Lung (tissue), 12 donors: Measurements from ENCODE around the gene MIGA2. TPM values are rescaled to one million over a fixed set of nuclear protein-coding genes. Genes with fewer than 3 reads are reported as not detected.

Experiments used
- ATAC-seq: fragments of 200-7000 bp; cut with Tn5 transposase; one replicate; pipeline ENCODE4 v1.9.1; 2020; ENCODE audit warnings: moderate number of reproducible peaks; ENCODE audit not compliant: insufficient read depth, low FRiP score
- DNase-seq, 3 donors: peaks; one replicate each; pipeline ENCODE4 v3.0.0-alpha.2; 2013 to 2017
- H3K27ac ChIP-seq, 2 donors: one replicate each; pipeline ENCODE4 v1.5.1; 2013; ENCODE audit warnings: mild to moderate bottlenecking in 2 of 2, moderate library complexity in 2 of 2, control low read depth in 1 of 2, inconsistent platforms in 1 of 2, low read depth in 1 of 2, low read length in 1 of 2
- H3K27me3 ChIP-seq, 3 donors: one replicate each; pipeline ENCODE4 v1.5.1; 2013; ENCODE audit warnings: low read length in 2 of 3; ENCODE audit not compliant: control insufficient read depth in 3 of 3, insufficient read depth in 3 of 3
- H3K36me3 ChIP-seq, 4 donors: one replicate each; pipeline ENCODE4 v1.5.1; 2013; ENCODE audit warnings: low read length in 4 of 4, mild to moderate bottlenecking in 1 of 4, moderate library complexity in 1 of 4; ENCODE audit not compliant: control insufficient read depth in 4 of 4, insufficient read depth in 4 of 4
- H3K4me1 ChIP-seq, 5 donors: one replicate each; pipeline ENCODE4 v1.5.1; 2013; ENCODE audit warnings: low read length in 5 of 5, mild to moderate bottlenecking in 2 of 5, moderate library complexity in 1 of 5; ENCODE audit not compliant: control insufficient read depth in 5 of 5, insufficient read depth in 5 of 5
- H3K4me3 ChIP-seq: one replicate; pipeline ENCODE4 v1.5.1; 2013; ENCODE audit warnings: mild to moderate bottlenecking, control low read depth, moderate library complexity
- H3K9ac ChIP-seq, 2 donors: one replicate each; pipeline ENCODE4 v1.5.1; 2013; ENCODE audit warnings: low read length in 2 of 2, control low read depth in 1 of 2; ENCODE audit not compliant: insufficient read depth in 1 of 2
- H3K9me3 ChIP-seq, 4 donors: one replicate each; pipeline ENCODE4 v1.5.1; 2013; ENCODE audit warnings: low read length in 3 of 4, mild to moderate bottlenecking in 1 of 4, moderate library complexity in 1 of 4; ENCODE audit not compliant: control insufficient read depth in 4 of 4, insufficient read depth in 3 of 4
- WGBS, 2 donors: extraction: QIAGEN DNeasy Blood & Tissue Kit; methylation state at CpG; one replicate each; pipeline ENCODE4 v1.1.7; 2013; 5-methylcytosine and 5-hydroxymethylcytosine counted together
- polyA plus RNA-seq, 2 donors: library from polyadenylated mRNA; stranded (reverse); fragments of 200-250 nt; gene quantifications; one replicate each; pipeline ENCODE4 v1.2.1, GENCODE V29; 2013
- total RNA-seq, 2 donors: library from RNA; depleted of rRNA in 1 of 2; stranded (reverse); fragments of >200 nt in 1 of 2; gene quantifications; one replicate each; pipeline ENCODE4 v1.2.1, GENCODE V29; 2014 to 2021
- TF ChIP-seq, protein P1 (sequence below): IDR thresholded peaks from 2 replicates; pipeline ENCODE4 v1.5.1; 2012; ENCODE audit warnings: mild to moderate bottlenecking; ENCODE audit errors: control extremely low read depth, extremely low read depth
- donor health status: control.
- donor health status: control.
- donor health status: Bipolar disorder and iron deficiency.
- donor health status: healthy.
- donor health status: DM: yes; HTN: yes; CAD: no.

MIGA2 gene
- total and polyA plus RNA-seq, 4 donors = 18.6 to 31.6 (median 21.0) TPM

DNA sequence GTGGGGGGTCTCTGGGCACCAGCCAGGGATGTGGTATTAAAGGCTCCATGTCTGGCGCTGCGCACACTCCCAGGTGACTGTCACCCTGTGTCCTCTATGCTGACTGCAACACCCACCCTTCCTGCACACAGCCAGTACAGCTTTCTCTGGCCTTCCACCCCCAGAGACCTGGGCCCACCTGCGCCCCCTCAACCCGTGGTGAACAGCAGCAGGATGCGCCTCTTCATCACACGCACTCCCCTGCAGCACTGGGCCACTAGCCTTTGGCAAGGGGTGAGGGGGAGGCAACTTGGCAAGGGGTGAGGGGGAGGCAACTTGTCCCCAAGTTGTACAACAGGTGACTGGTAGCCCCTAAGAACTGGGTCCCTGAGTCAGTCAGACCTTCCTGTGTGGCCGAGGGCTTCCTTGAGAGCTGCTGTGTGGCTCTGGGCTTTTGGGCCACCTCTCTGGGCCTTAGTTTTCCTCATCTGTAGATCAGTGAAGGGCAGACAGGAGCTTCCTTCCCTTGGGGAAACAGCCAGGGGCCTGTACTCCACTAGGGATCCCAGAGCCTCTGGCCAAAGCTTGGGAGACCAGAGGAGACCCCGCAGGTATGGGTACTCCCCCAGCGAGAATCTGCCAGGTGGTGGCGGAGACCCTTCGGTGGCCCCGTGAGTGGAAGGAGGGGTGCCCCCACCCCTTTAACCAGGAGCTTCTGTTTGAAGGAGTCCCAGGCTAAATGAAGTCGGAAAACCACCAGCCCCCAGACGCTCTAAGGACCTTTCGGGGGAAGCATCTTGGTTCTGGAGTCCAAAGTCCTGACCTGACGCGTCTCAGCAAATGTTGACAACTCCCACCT lies 69.7 kb downstream of the MIGA2 start:
- no peaks in the 10 kb centered on the region for H3K9me3 ChIP-seq
- DNase-seq (no peak), ATAC-seq (no peak)
- 93 to 94% methylated on average over 17 of the region's 17 CpGs for WGBS, 2 donors
- no peak overlapping the region for H3K27ac ChIP-seq
- H3K4me3 ChIP-seq = no peak overlapping the region
- TF ChIP-seq, protein P1, sequence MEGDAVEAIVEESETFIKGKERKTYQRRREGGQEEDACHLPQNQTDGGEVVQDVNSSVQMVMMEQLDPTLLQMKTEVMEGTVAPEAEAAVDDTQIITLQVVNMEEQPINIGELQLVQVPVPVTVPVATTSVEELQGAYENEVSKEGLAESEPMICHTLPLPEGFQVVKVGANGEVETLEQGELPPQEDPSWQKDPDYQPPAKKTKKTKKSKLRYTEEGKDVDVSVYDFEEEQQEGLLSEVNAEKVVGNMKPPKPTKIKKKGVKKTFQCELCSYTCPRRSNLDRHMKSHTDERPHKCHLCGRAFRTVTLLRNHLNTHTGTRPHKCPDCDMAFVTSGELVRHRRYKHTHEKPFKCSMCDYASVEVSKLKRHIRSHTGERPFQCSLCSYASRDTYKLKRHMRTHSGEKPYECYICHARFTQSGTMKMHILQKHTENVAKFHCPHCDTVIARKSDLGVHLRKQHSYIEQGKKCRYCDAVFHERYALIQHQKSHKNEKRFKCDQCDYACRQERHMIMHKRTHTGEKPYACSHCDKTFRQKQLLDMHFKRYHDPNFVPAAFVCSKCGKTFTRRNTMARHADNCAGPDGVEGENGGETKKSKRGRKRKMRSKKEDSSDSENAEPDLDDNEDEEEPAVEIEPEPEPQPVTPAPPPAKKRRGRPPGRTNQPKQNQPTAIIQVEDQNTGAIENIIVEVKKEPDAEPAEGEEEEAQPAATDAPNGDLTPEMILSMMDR = no peak
- H3K9ac ChIP-seq = no peak overlapping the region
- H3K27me3 ChIP-seq = no peaks in the 10 kb centered on the region
- H3K4me1 ChIP-seq = peaks cover 0 to 7% (median 0%) of the 10 kb centered on the region in 5 donors
- H3K36me3 ChIP-seq = peaks cover 0 to 11% (median 1%) of the 10 kb centered on the region in 4 donors

DNA sequence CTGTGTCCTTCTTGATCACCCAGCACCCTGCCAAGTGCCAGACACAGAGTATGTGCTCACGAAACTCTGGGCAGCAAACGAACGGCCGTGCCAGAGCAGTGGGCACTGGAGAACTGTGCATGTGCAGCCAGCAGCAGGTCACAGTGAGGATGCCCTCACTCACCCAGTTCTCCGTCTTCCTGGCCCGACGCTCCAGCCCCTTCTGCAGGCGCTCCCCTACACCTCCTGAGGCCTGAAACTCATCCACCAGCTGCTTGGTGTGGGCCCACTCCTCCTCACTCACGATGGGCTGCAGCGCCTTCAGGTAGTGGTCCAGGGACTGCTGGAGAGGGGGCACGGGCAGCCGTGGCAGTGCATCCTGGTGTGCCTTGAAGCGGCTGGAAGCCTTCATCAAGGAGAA lies 71.2 kb downstream of the MIGA2 start:
- H3K4me3 ChIP-seq = no peak overlapping the region
- DNase-seq (no peak), ATAC-seq (no peak)
- peaks cover 0 to 11% (median 1%) of the 10 kb centered on the region in 4 donors for H3K36me3 ChIP-seq
- H3K9ac ChIP-seq = no peak overlapping the region
- no peaks in the 10 kb centered on the region for H3K27me3 ChIP-seq
- WGBS, 2 donors = 93 to 98% methylated on average over 13 of the region's 13 CpGs
- H3K9me3 ChIP-seq = no peaks in the 10 kb centered on the region
- TF ChIP-seq, protein P1 = no peak
- H3K27ac ChIP-seq = no peak overlapping the region
- peaks cover 0 to 7% (median 5%) of the 10 kb centered on the region in 5 donors for H3K4me1 ChIP-seq

DNA sequence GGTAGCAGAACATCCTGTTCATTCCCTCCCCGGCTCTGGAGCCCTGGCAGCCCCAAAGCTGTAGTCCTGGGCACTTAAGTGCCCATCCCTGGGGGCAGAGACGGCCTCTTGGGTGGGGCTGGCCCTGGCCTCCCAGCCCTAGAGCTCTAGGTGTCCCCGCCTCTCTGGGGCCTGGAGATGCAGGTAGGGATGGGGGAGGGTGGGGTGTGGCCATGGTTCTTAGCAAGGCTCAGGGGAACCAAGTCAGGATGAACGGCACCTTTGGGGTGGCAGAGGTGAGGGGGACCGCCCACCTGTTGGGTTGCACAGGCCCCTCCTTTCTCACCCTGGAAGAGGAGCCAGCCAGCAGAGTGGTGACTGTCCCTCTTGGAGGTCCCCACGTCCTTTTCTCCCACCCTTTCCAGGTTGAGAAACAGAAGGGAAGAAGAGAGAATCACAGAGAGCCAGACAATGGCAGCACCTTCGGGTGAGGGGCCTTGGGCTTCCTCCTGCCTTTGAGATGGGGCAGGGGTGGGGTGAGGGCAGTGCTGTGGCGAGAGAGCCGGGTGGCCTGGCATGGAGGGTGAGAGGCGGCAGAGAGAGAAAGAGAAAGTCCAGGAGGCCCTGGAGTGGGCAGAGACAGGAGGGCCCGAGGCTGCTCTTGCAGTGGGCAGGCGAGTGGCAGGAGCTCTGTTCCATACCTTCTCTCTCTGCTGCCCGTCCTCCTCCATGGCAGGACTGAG lies 71.8 kb downstream of the MIGA2 start:
- Histone ChIP-seq H3K27me3 (no peaks in the 10 kb centered on the region), H3K4me1 (peaks cover 0 to 7% (median 5%) of the 10 kb centered on the region in 5 donors), H3K4me3 (no peak overlapping the region), H3K36me3 (peaks cover 0 to 11% (median 1%) of the 10 kb centered on the region in 4 donors), H3K9ac (no peak overlapping the region), H3K9me3 (no peaks in the 10 kb centered on the region), H3K27ac (no peak overlapping the region)
- TF ChIP-seq, protein P1 = no peak
- 92 to 94% methylated on average over 12 to 13 of the region's 13 CpGs for WGBS, 2 donors
- ATAC-seq = no peak
- DNase-seq = no peak
